OCI-M2 (cell line): ENCODE data around the gene SLC7A11.
"Not testable (repeated sequence)": the region's sequence is repeated elsewhere in the genome, so short reads cannot be mapped to it uniquely, and the experiment has no call there.

Experiments used
- DNase-seq: peaks from one replicate; lab custom pipeline; 2025; ENCODE audit not compliant: unreplicated experiment; lab: John Stamatoyannopoulos, UW

Gene SLC7A11

GRCh38 chr4:138210576-138210975 is 31.6 kb downstream of the SLC7A11 start:
- DNase-seq, result not testable (repeated sequence)

- no peak for DNase-seq
These were observed 33.1 kb downstream of the SLC7A11 start for GRCh38 chr4:138209094-138209493.

DNA sequence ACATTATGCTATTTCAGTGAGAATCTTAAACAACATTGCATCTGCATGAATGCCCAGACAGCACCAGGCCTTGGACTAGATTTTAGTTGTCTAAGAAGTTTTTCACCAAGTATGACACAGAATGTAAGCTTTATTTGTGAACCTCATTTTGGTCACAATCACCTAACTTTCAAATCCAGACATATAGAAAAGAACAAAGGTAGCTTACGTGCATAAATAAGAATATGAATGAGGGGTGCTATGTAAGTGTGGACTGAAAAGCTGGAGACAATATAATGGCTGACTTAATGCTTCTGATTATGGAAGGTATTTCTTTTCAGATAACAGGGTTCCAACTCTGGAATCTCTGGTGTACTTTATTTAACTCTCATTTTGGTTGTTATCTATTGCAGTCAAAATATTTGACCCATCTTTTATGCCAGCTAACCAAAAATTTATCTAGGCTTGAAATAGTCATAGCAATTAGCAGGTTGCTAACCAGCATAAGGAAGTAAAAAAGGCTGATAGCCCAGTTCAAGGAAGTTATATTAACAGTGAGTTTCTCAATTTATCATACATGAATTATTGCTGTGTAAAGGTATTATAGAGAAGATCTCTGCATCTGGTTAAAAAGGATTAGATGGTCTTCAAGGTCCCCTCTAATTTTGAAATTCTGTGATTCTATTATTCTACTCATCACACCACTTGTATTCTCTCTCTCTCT is 36.5 kb downstream of the SLC7A11 start:
- DNase-seq, result no peak

DNA sequence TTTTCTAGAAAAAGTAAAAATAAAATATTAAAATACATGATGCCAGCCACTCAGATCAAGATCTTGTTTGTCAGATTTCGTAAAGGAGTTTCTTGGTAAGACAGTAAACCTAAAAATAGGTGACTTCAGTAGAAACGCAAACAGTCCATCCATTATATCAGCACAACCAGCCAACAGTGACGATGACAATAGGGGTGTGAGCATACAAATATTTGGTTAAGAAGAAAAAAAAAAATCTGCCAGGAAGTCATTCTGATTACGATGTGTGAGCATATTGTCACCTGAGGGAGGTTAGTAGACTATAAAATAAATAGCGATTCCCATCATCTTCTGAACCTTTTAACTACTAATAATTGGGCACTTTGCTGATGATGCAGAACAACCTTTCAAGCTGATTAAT is 37.6 kb downstream of the SLC7A11 start:
- DNase-seq, result no peak

DNA sequence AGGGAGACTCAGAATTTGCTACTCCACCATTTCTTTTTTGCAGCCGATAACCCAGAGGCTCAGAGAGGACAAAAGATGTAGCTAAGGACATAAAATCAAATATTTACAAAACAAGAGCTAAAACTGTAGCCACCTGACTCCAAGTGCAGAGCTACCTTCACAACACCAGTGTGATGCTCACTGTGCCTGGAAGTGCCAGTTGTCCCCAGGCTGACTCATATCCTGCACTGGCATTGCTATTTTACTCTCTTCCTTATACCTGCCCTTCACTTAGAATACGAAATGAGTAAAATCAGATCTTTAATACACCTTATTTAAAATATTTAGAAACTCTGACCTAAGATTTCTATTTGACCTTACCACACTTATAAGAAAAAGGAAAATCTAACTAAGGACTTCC is 39.5 kb downstream of the SLC7A11 start:
- DNase-seq, result no peak

DNA sequence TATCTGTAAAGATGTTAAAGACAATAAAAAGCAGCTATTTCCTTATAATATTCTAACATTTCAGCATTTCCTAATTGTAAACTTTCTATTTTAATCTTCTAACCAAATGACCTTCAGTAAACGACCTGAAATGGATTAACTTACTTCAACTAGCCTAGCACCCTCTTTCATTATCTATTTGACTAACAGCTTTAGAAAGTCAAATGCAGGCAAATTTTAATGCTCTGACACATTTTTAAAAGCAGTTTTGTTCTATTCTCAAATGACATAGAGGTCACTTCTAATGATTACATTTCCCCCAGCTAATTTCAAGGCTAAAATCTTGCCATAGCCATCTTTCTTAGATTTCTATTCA is 41.9 kb downstream of the SLC7A11 start:
- DNase-seq, result no peak

- DNase-seq, result no peak
These were observed 42.4 kb downstream of the SLC7A11 start for GRCh38 chr4:138199568-138200235.

DNA sequence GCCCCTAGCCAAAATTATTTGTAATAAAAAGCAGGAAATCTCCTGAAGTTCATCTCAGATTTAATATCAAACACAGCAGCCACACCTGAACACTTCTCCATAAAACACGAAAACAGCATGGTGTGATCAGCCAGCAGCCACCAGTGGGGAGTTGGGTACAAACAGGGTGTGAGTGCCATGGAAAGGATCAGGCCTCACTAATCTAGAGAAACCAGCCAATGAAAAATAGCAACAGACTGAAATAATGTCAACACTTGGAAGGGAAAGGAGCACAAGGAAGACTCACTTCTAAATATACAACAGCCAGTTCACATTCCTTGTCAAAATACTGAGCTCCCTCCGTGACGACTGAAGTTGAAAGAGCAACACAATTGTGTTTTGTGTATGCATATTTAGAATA is 46.0 kb downstream of the SLC7A11 start:
- no peak for DNase-seq

GRCh38 chr4:138193963-138194362 is 48.2 kb downstream of the SLC7A11 start:
- DNase-seq, result no peak

DNA sequence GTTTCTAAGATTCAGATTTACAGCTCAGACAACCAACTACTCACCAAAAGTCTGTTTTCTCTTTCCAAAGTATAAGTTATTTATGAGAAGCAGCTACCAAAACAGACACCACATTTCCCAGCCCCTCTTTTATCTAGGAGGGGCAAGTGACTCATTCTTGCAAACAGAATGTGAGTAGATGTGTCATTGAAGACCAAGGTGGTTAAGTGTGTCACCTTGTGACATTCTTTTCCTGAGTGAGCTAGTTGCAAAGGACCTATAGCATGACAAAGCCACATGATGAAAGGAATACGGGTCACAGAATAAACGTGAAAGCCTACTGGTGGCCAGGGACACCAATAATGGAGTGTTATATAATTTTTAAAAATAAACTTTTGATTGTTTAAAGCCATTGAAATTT is 50.0 kb downstream of the SLC7A11 start:
- no peak for DNase-seq

DNA sequence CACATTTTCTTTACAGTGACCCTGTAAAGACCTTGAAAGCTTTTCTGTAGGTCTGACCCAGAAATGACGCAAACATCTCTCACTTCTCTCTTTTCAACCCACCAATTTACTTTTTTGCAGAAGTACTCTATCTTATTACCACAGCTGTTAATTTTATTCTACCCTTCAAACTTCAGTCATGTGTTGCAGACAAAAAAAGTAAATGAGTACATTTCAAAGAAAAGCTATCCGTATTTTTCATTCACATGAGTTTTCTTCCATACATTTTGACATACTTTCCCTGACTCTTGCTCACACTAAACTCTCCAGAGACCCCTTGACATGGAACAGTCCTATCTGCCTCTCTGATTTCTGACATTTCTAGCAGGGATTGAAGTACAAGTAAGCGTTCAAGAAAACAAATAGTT is 51.7 kb downstream of the SLC7A11 start:
- no peak for DNase-seq

GRCh38 chr4:138189206-138189605 is 52.9 kb downstream of the SLC7A11 start:
- no peak for DNase-seq

GRCh38 chr4:138188406-138189084 is 53.6 kb downstream of the SLC7A11 start:
- peak; percentile 7 for DNase-seq

- DNase-seq, result no peak
These were observed 56.1 kb downstream of the SLC7A11 start for GRCh38 chr4:138185859-138186645.

DNA sequence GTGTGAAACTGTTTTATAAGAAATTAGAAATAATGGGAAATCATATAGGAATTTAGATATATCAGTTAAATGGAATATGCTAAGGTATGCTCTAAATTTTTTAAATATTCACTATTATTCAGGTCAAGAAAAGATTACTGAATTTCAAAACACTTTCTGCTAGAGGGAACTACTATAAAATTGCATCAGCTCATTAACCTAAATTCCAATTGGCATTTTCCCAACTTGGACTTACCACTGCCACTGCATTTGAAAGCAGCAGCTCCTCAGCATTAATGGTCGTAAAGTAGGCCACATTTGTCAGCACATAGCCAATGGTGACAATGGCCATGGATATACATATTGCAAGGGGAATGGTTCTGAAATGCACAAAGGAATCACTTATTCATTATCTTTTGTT is 57.3 kb downstream of the SLC7A11 start:
- no peak for DNase-seq

DNA sequence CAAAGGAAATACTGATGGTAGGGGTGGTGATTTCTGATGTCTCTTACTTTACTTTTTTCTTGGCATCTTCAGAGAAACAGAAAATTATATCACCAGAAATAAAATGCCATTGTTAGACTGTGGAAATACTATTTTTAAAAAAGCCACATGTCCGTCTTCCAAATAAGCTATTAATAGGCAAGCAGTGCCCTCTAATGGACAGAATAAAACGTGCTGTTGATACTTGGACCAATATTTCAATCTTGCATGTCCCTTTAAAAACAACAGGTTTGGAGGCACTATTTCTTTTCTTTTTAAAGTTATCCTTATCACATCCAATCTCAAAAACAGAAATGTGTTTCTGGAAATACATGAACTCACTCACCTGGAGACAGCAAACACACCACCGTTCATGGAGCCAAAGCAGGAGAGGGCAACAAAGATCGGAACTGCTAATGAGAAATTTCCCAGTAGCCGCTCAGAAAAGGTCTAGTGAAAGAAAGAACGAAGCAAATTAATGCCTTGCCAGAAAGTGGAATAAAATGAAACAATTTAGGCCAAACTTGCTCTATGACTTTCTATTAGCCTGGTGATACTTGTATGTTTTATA is 59.2 kb downstream of the SLC7A11 start:
- DNase-seq, result no peak

DNA sequence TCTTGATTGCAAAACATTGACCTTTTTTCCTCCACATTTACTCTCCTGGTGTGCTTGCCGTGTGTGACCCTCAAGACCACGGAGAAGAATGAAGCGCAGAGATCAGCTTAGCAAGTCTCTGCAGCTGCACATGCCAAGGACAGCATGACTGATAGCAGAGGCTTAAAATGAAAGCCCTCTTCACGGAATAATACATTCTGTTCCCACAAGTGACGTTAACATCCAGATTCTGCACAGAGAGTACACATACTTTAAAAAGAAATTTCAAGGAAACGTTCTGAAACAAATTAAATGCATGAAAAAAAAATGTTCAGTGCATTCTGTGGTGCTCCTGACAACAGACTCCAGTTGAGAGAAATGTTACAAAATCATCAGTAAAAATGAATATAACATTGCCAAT is 60.9 kb downstream of the SLC7A11 start:
- no peak for DNase-seq

- DNase-seq, result no peak
These were observed 63.6 kb downstream of the SLC7A11 start for GRCh38 chr4:138178566-138178965.

DNA sequence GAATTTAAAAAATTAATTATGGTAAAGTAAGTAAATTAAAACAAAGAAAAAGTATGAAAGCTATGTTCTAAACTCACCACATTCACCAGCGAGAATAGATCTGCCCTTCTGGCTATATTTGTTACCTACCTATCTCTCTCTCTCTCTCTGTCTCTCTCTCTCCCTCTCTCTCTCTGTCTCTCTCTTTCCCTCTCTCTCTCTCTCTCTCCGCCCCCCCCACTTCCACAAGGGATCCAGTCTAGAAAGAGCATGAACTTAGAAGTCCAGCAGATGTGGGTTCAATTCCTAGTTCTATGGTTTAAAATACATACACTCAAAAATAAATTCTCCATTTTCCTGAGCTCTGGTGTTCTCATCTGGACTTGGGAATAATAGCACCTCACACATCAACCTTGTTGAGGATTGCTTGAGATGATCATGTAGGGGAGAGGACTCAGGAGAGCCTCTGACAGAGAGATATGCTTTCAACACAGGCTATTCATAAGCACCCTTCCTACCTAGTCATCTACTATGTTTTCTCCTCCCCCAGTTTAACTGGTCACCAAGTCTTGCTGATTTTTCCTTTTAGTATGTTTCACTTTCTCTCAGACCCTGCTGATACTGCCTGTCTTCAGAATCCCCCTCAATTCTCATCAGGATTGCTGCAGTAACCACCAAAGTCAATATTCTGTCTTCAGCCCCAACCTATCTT is 64.7 kb downstream of the SLC7A11 start:
- no peak for DNase-seq

DNA sequence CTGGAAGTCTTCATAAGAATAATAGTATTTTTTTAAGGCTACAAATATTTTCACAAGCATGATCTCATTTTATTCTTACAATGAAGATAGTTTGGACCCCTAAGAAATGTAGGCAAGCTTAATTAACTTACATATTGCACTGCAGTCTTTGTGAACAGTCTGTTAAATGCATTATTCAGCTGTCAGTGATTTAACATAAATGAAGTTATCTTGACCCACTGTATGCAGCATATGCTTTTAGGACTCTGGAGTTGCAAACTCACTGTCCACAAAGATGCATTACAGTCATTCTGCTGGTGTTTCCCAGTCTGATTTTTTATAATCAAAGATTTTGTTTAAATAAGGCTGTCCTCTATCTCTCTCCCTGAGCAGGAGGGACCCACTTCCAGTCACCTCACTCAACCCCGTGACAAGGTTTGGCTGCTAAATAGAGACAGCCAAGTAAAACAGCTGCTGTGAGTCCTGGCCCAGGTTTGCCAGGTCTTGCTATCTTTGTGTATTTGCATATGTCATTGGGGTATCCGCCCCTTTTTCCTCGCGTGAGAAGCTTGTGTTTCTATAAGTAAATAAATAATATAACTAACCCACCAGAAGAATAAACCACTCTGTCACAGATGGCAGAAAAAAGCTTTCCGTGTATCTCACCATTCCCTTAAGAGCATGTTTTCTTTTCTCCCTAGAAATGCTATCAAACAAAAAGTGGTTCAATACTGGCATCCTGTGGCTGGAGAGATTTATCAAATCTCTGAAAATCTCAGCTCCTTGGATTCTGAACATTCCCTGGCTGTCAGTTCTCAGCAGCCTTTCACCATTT is 67.0 kb downstream of the SLC7A11 start:
- no peak for DNase-seq
